Epithelial cell of esophagus (primary cell): ENCODE measurements around the gene LRRIQ3.

Source experiments
- DNase-seq: peaks from one replicate; pipeline ENCODE4 v3.0.0; 2010; ENCODE audit warnings: low read depth
- H3K4me3 ChIP-seq: 2 replicates; pipeline ENCODE4 v1.5.1; 2011; ENCODE audit warnings: mild to moderate bottlenecking, low read length, control low read depth
- TF ChIP-seq, protein P1 (sequence below): IDR thresholded peaks from 2 replicates; pipeline ENCODE4 v1.5.1; 2011; ENCODE audit warnings: low read depth, mild to moderate bottlenecking, low read length, control low read depth, inconsistent platforms; ENCODE audit not compliant: insufficient read depth; ENCODE audit errors: missing control alignments

The LRRIQ3 gene

GRCh38 chr1:74197657-74198552 is at the start of gene LRRIQ3, which contains the start of gene FPGT:
LRRIQ3 (minus strand) TSS chr1:74198176; CDS start chr1:74183684, 14,492 bp downstream.
FPGT (plus strand) TSS chr1:74198242; CDS start chr1:74198279, 37 bp downstream.
- peak; percentile 93 for DNase-seq
- TF ChIP-seq, protein P1, sequence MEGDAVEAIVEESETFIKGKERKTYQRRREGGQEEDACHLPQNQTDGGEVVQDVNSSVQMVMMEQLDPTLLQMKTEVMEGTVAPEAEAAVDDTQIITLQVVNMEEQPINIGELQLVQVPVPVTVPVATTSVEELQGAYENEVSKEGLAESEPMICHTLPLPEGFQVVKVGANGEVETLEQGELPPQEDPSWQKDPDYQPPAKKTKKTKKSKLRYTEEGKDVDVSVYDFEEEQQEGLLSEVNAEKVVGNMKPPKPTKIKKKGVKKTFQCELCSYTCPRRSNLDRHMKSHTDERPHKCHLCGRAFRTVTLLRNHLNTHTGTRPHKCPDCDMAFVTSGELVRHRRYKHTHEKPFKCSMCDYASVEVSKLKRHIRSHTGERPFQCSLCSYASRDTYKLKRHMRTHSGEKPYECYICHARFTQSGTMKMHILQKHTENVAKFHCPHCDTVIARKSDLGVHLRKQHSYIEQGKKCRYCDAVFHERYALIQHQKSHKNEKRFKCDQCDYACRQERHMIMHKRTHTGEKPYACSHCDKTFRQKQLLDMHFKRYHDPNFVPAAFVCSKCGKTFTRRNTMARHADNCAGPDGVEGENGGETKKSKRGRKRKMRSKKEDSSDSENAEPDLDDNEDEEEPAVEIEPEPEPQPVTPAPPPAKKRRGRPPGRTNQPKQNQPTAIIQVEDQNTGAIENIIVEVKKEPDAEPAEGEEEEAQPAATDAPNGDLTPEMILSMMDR, result no peak
- H3K4me3 ChIP-seq, result peak within 1 kb of the TSS; percentile 93

DNA sequence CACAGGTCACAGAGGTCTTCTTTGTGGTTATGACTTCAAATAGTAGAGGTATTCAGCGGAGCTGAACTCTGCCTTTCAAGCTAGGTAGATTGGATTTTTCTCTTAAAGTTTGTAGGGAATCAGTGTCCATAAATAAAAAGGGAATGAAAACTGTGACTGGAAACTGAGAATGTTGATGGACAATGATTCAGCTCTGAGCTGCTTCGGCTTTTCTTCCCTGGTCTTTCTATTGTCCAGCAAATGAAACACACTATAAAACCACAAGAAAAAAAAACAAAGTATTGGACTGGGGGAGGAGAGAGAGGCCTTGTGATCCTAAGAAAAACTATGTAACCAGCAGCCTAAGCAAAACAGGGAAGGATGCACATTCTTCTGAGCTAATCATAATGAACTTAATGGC is 48.3 kb upstream of the LRRIQ3 start:
- H3K4me3 ChIP-seq, result no peak overlapping the region
- TF ChIP-seq, protein P1, result no peak
- DNase-seq, result no peak

DNA sequence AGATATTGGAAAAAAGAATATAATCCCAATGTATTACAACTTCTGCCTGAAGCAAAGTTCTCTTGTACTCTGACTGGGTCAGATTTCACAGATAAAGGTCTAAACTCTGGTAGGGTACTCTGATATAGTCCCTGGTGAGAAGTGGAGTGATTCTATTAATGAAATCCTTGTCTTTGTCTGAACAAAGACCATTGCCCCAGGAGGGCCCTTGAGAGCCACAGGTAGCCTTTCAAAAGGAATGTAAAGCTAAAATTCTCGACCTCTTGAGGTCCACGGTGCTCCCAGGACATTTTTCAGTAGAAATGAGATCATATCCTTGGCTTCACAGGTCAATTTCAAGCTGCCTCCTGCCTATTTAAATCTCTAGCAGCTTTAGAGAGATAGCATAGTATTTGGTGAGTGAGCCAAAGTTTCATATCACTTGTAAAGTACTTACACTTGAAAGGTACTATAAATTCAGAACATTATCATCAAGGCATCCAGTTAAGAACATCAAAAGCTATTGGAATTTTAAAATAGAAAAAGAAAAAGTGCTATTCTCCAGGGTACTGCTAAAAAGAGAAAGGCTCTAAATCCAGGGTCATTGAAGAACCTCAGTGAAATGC is 47.3 kb upstream of the LRRIQ3 start:
- TF ChIP-seq, protein P1, result no peak
- no peak for DNase-seq
- no peak overlapping the region for H3K4me3 ChIP-seq

DNA sequence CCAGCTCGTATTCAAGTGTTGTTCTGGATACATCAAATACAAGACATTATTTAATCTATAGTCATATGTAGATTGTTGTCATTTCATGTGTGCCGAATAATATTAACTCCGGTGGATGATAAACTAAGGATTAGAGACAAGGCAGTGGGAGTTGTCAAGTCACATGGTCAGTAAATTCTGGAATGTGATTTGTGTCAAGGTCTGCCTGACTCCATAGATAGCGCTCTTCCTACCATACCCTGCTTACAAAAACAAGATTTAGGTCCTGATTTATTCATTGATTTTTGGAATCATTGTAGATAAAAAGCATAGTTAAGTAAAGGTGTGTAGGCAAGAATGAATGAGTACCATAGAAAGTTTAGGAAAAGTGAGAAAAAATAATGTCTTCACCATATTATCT is 39.8 kb upstream of the LRRIQ3 start:
- H3K4me3 ChIP-seq, result no peak overlapping the region
- TF ChIP-seq, protein P1, result no peak
- no peak for DNase-seq

GRCh38 chr1:74237035-74237434 is 39.1 kb upstream of the LRRIQ3 start:
- TF ChIP-seq, protein P1, result no peak
- H3K4me3 ChIP-seq, result no peak overlapping the region
- no peak for DNase-seq

DNA sequence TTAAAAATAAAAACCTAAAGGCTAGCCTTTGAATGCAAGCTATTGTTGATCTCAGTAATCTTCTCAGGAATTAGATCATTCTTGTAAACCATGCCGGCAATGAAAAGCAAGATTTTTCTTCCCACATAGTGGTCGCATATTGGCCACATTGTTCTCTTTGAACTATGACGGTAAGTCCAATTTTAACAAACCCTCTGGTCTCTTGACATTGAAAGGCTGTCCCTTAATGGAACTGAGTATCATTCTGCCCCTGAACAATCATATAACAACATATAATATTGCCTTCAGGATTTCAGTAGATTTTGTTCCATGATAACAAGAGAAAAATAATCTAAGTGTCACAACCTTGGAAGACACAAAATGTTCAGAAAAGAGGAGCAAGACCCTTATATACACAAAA is 38.5 kb upstream of the LRRIQ3 start:
- DNase-seq, result no peak
- H3K4me3 ChIP-seq, result no peak overlapping the region
- TF ChIP-seq, protein P1, result no peak
